HepG2 (cell line): Measurements from ENCODE around the gene CLDN19. TPM values are rescaled to one million over a fixed set of nuclear protein-coding genes. Genes with fewer than 3 reads are reported as not detected.

Source experiments
- BRF2 ChIP-seq: sonication (generic); formaldehyde crosslinking; IDR thresholded peaks from 2 replicates; pipeline ENCODE4 v1.8.1; 2022; ENCODE audit warnings: mild to moderate bottlenecking, missing genetic modification reagents
- CC2D1A ChIP-seq: sonication (generic); formaldehyde crosslinking; IDR thresholded peaks from 2 replicates; pipeline ENCODE4 v1.8.1; 2023; ENCODE audit warnings: mild to moderate bottlenecking, missing genetic modification reagents
- CHD2 ChIP-seq: IDR thresholded peaks from 2 replicates; pipeline ENCODE4 v1.6.1; 2011; ENCODE audit warnings: low read depth, low read length, improper control_type of control experiment
- HDAC1 ChIP-seq: sonication (generic); formaldehyde crosslinking; IDR thresholded peaks from 2 replicates; pipeline ENCODE4 v1.5.1; 2020; ENCODE audit warnings: mild to moderate bottlenecking, missing genetic modification reagents
- HMGA1 ChIP-seq: sonication (generic); formaldehyde crosslinking; conservative IDR thresholded peaks from 2 replicates; pipeline ENCODE4 v1.4.0; 2020; ENCODE audit warnings: missing genetic modification reagents
- MEIS1 ChIP-seq: sonication (generic); formaldehyde crosslinking; IDR thresholded peaks from 2 replicates; pipeline ENCODE4 v1.9.0; 2021; ENCODE audit warnings: mild to moderate bottlenecking, missing genetic modification reagents, moderate library complexity, borderline replicate concordance
- NFIB ChIP-seq: sonication (generic); formaldehyde crosslinking; IDR thresholded peaks from 2 replicates; pipeline ENCODE4 v1.9.0; 2021; ENCODE audit warnings: missing genetic modification reagents, mild to moderate bottlenecking, borderline replicate concordance
- PLRG1 ChIP-seq: fragments of 450-650 bp; conservative IDR thresholded peaks from 2 replicates; pipeline ENCODE4 v1.6.1; 2016
- PRDM15 ChIP-seq: sonication (generic); formaldehyde crosslinking; IDR thresholded peaks from 2 replicates; pipeline ENCODE4 v1.4.0; 2020; ENCODE audit warnings: missing genetic modification reagents
- RXRA ChIP-seq: sonication (generic); formaldehyde crosslinking; IDR thresholded peaks from 2 replicates; pipeline ENCODE4 v1.5.1; 2020; ENCODE audit warnings: missing genetic modification reagents
- SIN3B ChIP-seq: fragments of 150-350 bp; IDR thresholded peaks from 2 replicates; pipeline ENCODE4 v1.6.1; 2014; ENCODE audit warnings: low read length
- SRSF9 ChIP-seq: fragments of 200-400 bp; formaldehyde crosslinking; IDR thresholded peaks from 2 replicates; pipeline ENCODE4 v1.6.1; 2018; ENCODE audit warnings: borderline replicate concordance, mild to moderate bottlenecking, low read depth, low read length; ENCODE audit not compliant: insufficient read depth, poor library complexity, severe bottlenecking
- THAP11 ChIP-seq: IDR thresholded peaks from 2 replicates; pipeline ENCODE4 v1.6.1; 2016; ENCODE audit warnings: missing biosample characterization, missing genetic modification reagents
- U2AF1 ChIP-seq: fragments of 200-400 bp; formaldehyde crosslinking; optimal IDR thresholded peaks from 2 replicates; pipeline ENCODE3; 2017; ENCODE audit warnings: mild to moderate bottlenecking, low read depth, low read length
- YEATS4 ChIP-seq: sonication (generic); formaldehyde crosslinking; IDR thresholded peaks from 2 replicates; pipeline ENCODE4 v1.4.0; 2020; ENCODE audit warnings: missing genetic modification reagents, borderline replicate concordance
- ZBTB10 ChIP-seq: sonication (generic); formaldehyde crosslinking; IDR thresholded peaks from 2 replicates; pipeline ENCODE4 v1.4.0; 2020; ENCODE audit warnings: missing genetic modification reagents, borderline replicate concordance
- ZBTB20 ChIP-seq: sonication (generic); formaldehyde crosslinking; IDR thresholded peaks from 2 replicates; pipeline ENCODE4 v1.8.1; 2023; ENCODE audit warnings: missing genetic modification reagents, low read depth, mild to moderate bottlenecking, borderline replicate concordance
- ZIK1 ChIP-seq: sonication (generic); formaldehyde crosslinking; IDR thresholded peaks from 2 replicates; pipeline ENCODE4 v1.5.0; 2020; ENCODE audit warnings: mild to moderate bottlenecking, low read depth, missing genetic modification reagents, borderline replicate concordance
- ZKSCAN1 ChIP-seq: fragments of 150-350 bp; IDR thresholded peaks from 2 replicates; pipeline ENCODE4 v1.6.1; 2014; ENCODE audit warnings: low read length
- ZNF230 ChIP-seq: sonication (generic); formaldehyde crosslinking; IDR thresholded peaks from 2 replicates; pipeline ENCODE4 v1.4.0; 2020; ENCODE audit warnings: mild to moderate bottlenecking, missing genetic modification reagents
- ZNF572 ChIP-seq: sonication (generic); formaldehyde crosslinking; IDR thresholded peaks from 2 replicates; pipeline ENCODE4 v1.5.1; 2020; ENCODE audit warnings: mild to moderate bottlenecking, missing genetic modification reagents
- ZNF782 ChIP-seq: sonication (generic); formaldehyde crosslinking; IDR thresholded peaks from 2 replicates; pipeline ENCODE4 v1.4.0; 2020; ENCODE audit warnings: missing genetic modification reagents, mild to moderate bottlenecking, borderline replicate concordance
- ZZZ3 ChIP-seq: sonication (generic); formaldehyde crosslinking; IDR thresholded peaks from 2 replicates; pipeline ENCODE4 v1.4.0; 2020; ENCODE audit warnings: missing genetic modification reagents, mild to moderate bottlenecking, borderline replicate concordance
- polyA plus RNA-seq, 8 experiments: library from polyadenylated mRNA; depleted of rRNA in 3 of 8; stranded (reverse) in 7 of 8; unstranded in 1 of 8; fragments of >200 nt; fragmentation: Illumina TruSeq in 4 of 8; extraction: Trizol in 4 of 8; gene quantifications; 2 replicates each; pipeline versions ENCODE4 v1.2.1 to v1.2.3, GENCODE V29; 2011 to 2016; ENCODE audit warnings: low read depth in 4 of 8, missing spikeins in 1 of 8, mixed read lengths in 1 of 8; ENCODE audit not compliant: insufficient read depth in 1 of 8
- total RNA-seq, 5 experiments: library from RNA; depleted of rRNA; stranded (reverse); fragments of >200 nt; fragmentation: Illumina TruSeq; extraction: Trizol; gene quantifications; 2 replicates each; pipeline ENCODE4 v1.2.3, GENCODE V29; 2016; ENCODE audit warnings: low read depth in 1 of 5

CLDN19 gene
- total and polyA plus RNA-seq, 2 of the 13 experiments (the other 11 are each of a cell fraction or from before 2014, with no cell fraction given), result 5.0 to 7.6 TPM

GRCh38 chr1:42765832-42766740 lies 26.1 kb upstream of the CLDN19 start (continued):
- TF ChIP-seq SIN3B (no peak), SRSF9 (no peak), ZBTB10 (CRISPR knock-in tag) (no peak), ZZZ3 (CRISPR knock-in tag) (no peak), ZNF572 (CRISPR knock-in tag) (0 out of 2 replicates have a peak, but pooled peaks have one; percentile 34), ZNF230 (CRISPR knock-in tag) (no peak), ZBTB20 (CRISPR knock-in tag) (no peak), NFIB (CRISPR knock-in tag) (no peak), THAP11 (CRISPR knock-in tag) (peak; percentile 34; the same call in 1 of the 2 replicates), ZKSCAN1 (no peak), CC2D1A (CRISPR knock-in tag) (no peak), ZIK1 (no peak), BRF2 (CRISPR knock-in tag) (no peak; the same call in none of the 2 replicates), ZNF782 (CRISPR knock-in tag) (no peak; the same call in 1 of the 2 replicates), U2AF1 (no peak), CHD2 (no peak), MEIS1 (CRISPR knock-in tag) (no peak), HMGA1 (CRISPR knock-in tag) (no peak), PLRG1 (no peak), RXRA (CRISPR knock-in tag) (no peak), YEATS4 (CRISPR knock-in tag) (no peak), HDAC1 (CRISPR knock-in tag) (0 out of 2 replicates have a peak, but pooled peaks have one; percentile 1), PRDM15 (CRISPR knock-in tag) (no peak)
